ENCODE data around the gene HDAC1.

The HDAC1 gene

GRCh38 chr1:32357614-32358013, 65.7 kb downstream of the HDAC1 start:
- Histone ChIP-seq H3K27ac (ENCODE audit: low read length) (no peak overlapping the region), H2AFZ (ENCODE audit: low read depth, low read length) (no peak overlapping the region), H3K4me2 (ENCODE audit: insufficient read depth, low read length) (no peak overlapping the region), H3K36me3 (ENCODE audit: insufficient read depth, low read length) (peaks cover 11% of the 10 kb centered on the region), H4K20me1 (ENCODE audit: insufficient read depth, low read length) (no peaks in the 10 kb centered on the region; the same call in 1 of the 2 replicates), H3K9ac (ENCODE audit: low read depth, low read length) (no peak overlapping the region), H3K4me1 (ENCODE audit: insufficient read depth, low read length) (no peaks in the 10 kb centered on the region), H3K4me3 (ENCODE audit: low read depth in 1 of 2, low read length in 2 of 2) (no peak overlapping the region), H3K27me3 (ENCODE audit: insufficient read depth, low read length, poor library complexity) (no peaks in the 10 kb centered on the region), H3K9me3 (ENCODE audit: insufficient read depth, low read length, severe bottlenecking) (no peaks in the 10 kb centered on the region), H3K79me2 (ENCODE audit: insufficient read depth, low read length) (no peaks in the 10 kb centered on the region)
- ATAC-seq (ENCODE audit: insufficient read depth, low read depth): no peak
- no peak for DNase-seq
- TF ChIP-seq EZH2 (IDR thresholded peaks at IDR 0.05; ENCODE audit: borderline replicate concordance, low read depth, low read length, severe bottlenecking) (no peak), CTCF (IDR thresholded peaks at IDR 0.05; ENCODE audit: borderline replicate concordance, extremely low read depth, low read length, poor library complexity, severe bottlenecking) (no peak)

GRCh38 chr1:32358435-32358834, 66.6 kb downstream of the HDAC1 start:
- H3K79me2 ChIP-seq (ENCODE audit: insufficient read depth, low read length): no peaks in the 10 kb centered on the region
- no peak for ATAC-seq (ENCODE audit: insufficient read depth, low read depth)
- no peaks in the 10 kb centered on the region for H3K27me3 ChIP-seq (ENCODE audit: insufficient read depth, low read length, poor library complexity)
- no peaks in the 10 kb centered on the region for H3K4me1 ChIP-seq (ENCODE audit: insufficient read depth, low read length)
- peaks cover 19% of the 10 kb centered on the region for H3K36me3 ChIP-seq (ENCODE audit: insufficient read depth, low read length)
- no peak for TF ChIP-seq CTCF (IDR thresholded peaks at IDR 0.05; ENCODE audit: borderline replicate concordance, extremely low read depth, low read length, poor library complexity, severe bottlenecking)
- no peak for TF ChIP-seq EZH2 (IDR thresholded peaks at IDR 0.05; ENCODE audit: borderline replicate concordance, low read depth, low read length, severe bottlenecking)
- no peaks in the 10 kb centered on the region; the same call in 1 of the 2 replicates for H4K20me1 ChIP-seq (ENCODE audit: insufficient read depth, low read length)
- H3K4me3 ChIP-seq (ENCODE audit: low read depth in 1 of 2, low read length in 2 of 2): no peak overlapping the region
- no peak for DNase-seq
- H3K4me2 ChIP-seq (ENCODE audit: insufficient read depth, low read length): no peak overlapping the region
- no peak overlapping the region for H3K27ac ChIP-seq (ENCODE audit: low read length)
- H3K9me3 ChIP-seq (ENCODE audit: insufficient read depth, low read length, severe bottlenecking): no peaks in the 10 kb centered on the region
- no peak overlapping the region for H3K9ac ChIP-seq (ENCODE audit: low read depth, low read length)
- H2AFZ ChIP-seq (ENCODE audit: low read depth, low read length): no peak overlapping the region

- H3K27ac ChIP-seq (ENCODE audit: low read length): no peak overlapping the region
- H3K4me2 ChIP-seq (ENCODE audit: insufficient read depth, low read length): no peak overlapping the region
- DNase-seq (no peak), ATAC-seq (ENCODE audit: insufficient read depth, low read depth) (no peak)
- no peaks in the 10 kb centered on the region; the same call in 1 of the 2 replicates for H4K20me1 ChIP-seq (ENCODE audit: insufficient read depth, low read length)
- TF ChIP-seq EZH2 (IDR thresholded peaks at IDR 0.05; ENCODE audit: borderline replicate concordance, low read depth, low read length, severe bottlenecking): no peak
- no peak for TF ChIP-seq CTCF (IDR thresholded peaks at IDR 0.05; ENCODE audit: borderline replicate concordance, extremely low read depth, low read length, poor library complexity, severe bottlenecking)
- no peaks in the 10 kb centered on the region for H3K79me2 ChIP-seq (ENCODE audit: insufficient read depth, low read length)
- peaks cover 38% of the 10 kb centered on the region for H3K36me3 ChIP-seq (ENCODE audit: insufficient read depth, low read length)
- no peak overlapping the region for H2AFZ ChIP-seq (ENCODE audit: low read depth, low read length)
- no peaks in the 10 kb centered on the region for H3K27me3 ChIP-seq (ENCODE audit: insufficient read depth, low read length, poor library complexity)
- H3K4me1 ChIP-seq (ENCODE audit: insufficient read depth, low read length): no peaks in the 10 kb centered on the region
- H3K9me3 ChIP-seq (ENCODE audit: insufficient read depth, low read length, severe bottlenecking): no peaks in the 10 kb centered on the region
- no peak overlapping the region for H3K9ac ChIP-seq (ENCODE audit: low read depth, low read length)
- no peak overlapping the region for H3K4me3 ChIP-seq (ENCODE audit: low read depth in 1 of 2, low read length in 2 of 2)
These were observed 69.4 kb downstream of the HDAC1 start for GRCh38 chr1:32361308-32361673.

All from DND-41 (cell line).